OCI-LY7 (cell line): ENCODE results near the gene ACTN1.

Experiments
- CTCF ChIP-seq: fragments of 200-600 bp; sonication (generic); conservative IDR thresholded peaks from 2 replicates; pipeline ENCODE4 v1.5.1; 2014; ENCODE audit warnings: mild to moderate bottlenecking, antibody characterized with exemption, low read length, moderate library complexity, mixed read lengths
- EZH2phosphoT487 ChIP-seq: fragments of 200-600 bp; sonication (generic); IDR thresholded peaks from 2 replicates; pipeline ENCODE4 v1.6.1; 2018; ENCODE audit warnings: low read depth, borderline replicate concordance, mild to moderate bottlenecking, mixed run types, antibody characterized with exemption, low read length, moderate library complexity, mixed read lengths

GRCh38 chr14:68951800-68952530, 27.1 kb downstream of the ACTN1 start:
- TF ChIP-seq CTCF, result no peak
- TF ChIP-seq EZH2phosphoT487, result no peak
